PC-3 (cell line): Measurements from ENCODE around the gene AFG1L.

Source experiments
- CTCF ChIP-seq: fragments of 300-600 bp; sonication (generic); conservative IDR thresholded peaks from 2 replicates; pipeline ENCODE4 v1.5.1; 2017; ENCODE audit warnings: antibody characterized with exemption, low read depth, mild to moderate bottlenecking, low read length
- EZH2 ChIP-seq: fragments of 300-600 bp; sonication (generic); IDR thresholded peaks from one replicate; pipeline ENCODE4 v1.6.1; 2017; ENCODE audit warnings: antibody characterized with exemption, mild to moderate bottlenecking, low read length; ENCODE audit not compliant: unreplicated experiment

- TF ChIP-seq CTCF = no peak
- no peak for TF ChIP-seq EZH2
Observed at GRCh38 chr6:108287373-108287772, 7.5 kb upstream of the AFG1L start.
